CD4-positive, alpha-beta T cell treated with Interleukin-12 subunit alpha and Interleukin-12 subunit beta, for 1 hour (primary cell): ENCODE data around the gene TBC1D14.

Experiments
- DNase-seq: peaks from one replicate; pipeline ENCODE4 v3.0.0-alpha.2; 2020

The TBC1D14 gene

DNA sequence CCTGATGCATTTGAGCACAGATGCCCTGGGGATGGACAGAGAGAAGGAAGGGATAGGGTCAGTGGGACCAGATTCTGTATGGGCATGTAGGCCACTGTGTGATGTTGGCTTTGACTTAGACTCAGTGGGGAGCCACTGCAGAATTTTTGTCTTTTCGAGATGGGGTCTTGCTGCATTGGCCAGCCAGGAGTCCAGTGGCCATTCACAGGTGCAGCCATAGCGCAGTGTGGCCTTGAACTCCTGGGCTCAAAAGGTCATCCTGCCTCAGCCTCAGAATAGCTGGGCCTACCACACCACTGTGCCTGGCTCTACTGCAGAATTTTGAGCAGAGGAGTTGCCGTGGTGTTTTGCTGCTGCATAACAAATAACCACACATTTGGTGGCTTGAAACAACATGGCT lies 22.8 kb downstream of the TBC1D14 start:
- DNase-seq, result no peak

DNA sequence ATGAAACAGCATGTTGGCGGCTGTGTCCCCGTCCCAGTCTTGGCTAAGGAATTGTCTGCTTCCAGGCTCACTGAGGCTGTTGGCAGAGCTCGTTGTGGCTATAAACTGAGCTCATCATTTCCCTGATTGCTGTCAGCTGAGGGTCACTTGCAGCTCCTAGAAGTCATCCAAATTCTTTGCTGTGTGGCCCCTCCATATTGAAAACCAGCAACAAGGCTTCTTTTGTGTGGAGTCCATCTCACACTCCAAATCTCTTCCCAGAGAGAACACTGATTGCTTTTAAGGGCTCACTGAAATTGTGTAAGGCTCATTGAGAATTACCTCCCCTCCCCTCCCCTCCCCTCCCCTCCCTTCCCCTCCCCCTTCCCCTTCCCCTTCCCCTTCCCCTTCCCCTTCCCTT lies 23.3 kb downstream of the TBC1D14 start:
- DNase-seq, result no peak

GRCh38 chr4:6933691-6934430 lies 24.2 kb downstream of the TBC1D14 start:
- DNase-seq, result no peak

DNA sequence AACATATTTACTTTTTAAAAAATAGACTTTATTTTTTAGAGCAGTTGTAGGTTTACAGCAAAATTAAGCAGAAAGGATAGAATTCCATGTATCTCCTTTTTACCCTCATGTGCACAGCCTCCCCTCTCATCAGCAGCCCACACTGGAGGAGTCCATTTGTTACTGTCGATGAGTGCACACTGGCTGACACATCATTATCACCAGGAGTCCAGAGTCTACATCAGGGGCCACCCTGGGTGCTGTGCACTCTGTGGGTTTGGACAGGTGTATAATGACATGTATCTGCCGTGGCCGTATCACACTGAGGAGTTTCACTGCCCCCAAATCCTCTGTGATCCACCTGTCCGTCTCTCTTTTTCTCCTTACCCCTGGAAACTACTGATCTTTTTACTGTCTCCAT lies 26.3 kb downstream of the TBC1D14 start:
- no peak for DNase-seq

DNA sequence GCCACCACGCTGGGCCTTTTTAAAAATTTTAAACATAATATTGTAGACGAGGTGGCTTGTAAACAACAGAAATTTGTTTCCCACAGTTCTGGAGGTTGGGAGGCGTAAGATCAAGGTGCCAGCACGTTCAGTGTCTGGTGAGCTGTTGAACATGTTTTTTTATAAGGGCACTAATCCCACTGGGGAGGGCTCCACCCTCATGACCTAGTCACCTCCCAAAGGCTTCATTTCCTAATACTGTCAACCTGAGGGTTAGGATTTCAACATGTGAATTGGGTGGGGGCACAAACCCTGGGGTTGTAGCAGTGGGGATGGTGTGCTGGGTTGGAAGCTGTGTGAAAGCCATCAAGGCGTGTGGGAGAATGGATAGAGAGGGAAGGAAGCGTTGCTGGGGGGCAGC lies 27.6 kb downstream of the TBC1D14 start:
- DNase-seq, result no peak

GRCh38 chr4:6937754-6938153 lies 28.1 kb downstream of the TBC1D14 start:
- no peak for DNase-seq

DNA sequence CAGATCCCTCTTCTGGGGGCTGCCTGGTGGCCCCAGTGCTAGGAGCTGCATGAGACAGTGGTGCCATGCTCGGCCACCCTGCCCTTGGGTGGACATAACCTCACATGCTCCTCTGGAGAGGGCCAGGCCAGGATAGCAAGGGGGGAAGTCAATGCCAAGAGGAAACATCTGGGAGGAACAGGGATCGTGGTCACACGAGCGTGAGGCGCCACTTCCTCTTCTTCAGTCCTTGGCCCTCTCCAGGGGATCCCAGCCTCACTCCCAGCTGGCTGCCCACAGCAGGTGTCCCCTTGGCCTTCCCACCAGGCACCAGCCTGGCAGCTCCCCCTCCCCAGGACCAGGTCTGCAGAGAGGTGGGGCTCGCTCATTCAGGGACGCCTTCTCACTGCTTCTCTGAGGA lies 28.6 kb downstream of the TBC1D14 start:
- no peak for DNase-seq

- no peak for DNase-seq
Observed at GRCh38 chr4:6938647-6939271, 29.1 kb downstream of the TBC1D14 start.

- DNase-seq, result no peak
Observed at GRCh38 chr4:6939761-6940743, 30.4 kb downstream of the TBC1D14 start.

DNA sequence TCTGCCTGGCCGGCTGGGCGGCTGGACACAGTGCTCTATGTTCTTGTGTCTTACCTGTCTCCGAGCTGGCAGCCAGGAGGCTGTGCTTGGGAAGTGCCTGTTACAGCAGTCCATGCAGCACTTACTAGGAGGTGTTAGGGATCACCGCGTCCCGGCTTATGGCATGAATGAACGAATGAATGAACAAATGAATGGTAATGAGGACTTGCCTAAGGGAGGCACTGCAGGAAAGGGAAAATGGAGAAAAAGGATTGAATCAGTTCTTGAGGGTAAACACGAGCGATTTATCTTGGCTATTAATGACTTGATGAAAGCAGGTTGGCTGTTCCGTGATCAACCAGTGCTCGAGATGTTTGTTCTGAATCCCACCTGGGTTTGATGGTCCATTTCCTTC lies 31.1 kb downstream of the TBC1D14 start:
- no peak for DNase-seq

- DNase-seq, result no peak
Observed at GRCh38 chr4:6941796-6942195, 32.2 kb downstream of the TBC1D14 start.

DNA sequence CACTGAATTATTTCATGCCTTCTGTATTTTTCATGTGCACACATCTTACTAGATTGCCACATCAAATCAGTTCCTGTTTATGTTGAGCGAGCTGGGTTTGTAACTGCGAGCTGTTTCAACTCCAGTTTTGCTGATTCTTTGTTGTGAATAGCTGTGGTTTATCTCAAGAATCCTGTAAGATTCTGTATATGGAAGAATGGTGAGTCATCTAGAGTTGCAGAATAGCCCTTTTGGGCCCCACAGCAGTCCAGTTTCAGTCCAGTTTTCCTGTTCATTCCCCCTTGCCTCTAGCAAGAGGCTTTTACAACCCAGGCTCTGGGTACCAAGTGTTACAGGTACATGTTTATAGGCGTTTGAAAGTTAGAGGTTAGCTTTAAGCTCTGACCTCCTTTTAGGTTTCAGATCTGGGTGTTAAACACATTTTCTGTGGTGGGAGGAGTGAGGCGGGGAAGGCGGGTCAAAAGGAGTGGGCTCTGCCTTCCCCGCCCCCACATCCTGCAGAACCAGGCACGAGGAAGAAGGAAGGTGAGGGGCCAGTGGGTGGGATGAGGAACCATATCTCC lies 32.7 kb downstream of the TBC1D14 start:
- DNase-seq, result peak; percentile 53

DNA sequence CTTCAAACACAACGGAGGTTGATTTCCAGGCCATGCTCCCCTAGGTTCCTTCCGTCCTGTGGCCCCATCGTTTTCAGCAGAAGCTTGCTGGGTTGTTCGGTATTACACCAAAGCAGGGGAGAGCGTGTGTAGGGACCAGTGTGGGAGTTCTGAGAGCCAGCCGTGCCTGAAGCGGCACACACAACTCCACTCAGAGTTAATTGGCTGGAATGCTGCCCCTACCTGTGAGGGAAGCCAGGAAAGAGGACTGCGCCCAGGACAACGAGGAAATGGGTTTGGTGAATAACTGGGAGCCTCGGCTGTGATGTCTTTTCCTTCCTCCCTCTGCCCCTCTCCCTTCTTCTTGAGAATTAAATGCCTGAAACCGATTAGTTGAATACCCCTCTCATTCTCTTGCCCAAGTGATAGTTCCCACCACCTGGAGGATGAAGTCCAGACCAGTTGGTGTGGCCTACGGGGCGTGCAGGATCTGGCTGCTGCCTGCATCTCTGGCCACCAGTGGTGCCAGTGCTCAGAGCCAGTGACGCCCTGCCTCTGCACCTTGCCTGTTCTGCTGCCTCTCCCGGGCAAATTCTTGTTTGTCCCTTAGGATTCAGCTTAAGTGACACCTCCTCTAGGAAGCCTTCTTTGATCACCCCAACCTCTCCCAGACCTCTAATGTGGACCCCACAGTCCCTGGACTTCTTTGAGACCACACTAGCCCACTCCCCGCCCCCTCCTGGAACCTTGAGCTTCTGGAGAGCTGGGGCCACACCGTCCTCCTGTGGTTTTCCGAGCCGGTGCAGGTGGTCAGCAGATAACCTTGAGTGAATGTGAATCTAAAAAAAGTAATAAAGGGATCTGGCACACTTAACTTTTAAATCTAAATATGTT lies 33.6 kb downstream of the TBC1D14 start:
- no peak for DNase-seq

DNA sequence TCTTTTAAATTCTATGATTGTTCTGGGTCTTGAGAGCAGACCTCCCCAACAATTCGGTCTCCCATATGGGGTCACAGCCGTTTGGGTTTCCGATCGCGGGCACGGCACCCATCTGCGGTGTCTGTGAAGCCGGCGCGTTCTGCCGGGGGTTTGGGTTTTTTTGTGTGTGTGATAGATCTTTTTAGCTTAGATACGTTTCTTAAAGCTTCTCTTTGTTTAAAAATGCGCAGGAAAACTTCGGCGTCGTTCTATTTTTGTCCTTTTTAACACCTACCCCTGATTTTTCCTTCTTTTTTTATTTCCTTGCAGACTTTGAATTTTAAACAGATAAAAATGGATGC lies 34.2 kb downstream of the TBC1D14 start:
- DNase-seq, result no peak

- no peak for DNase-seq
Observed at GRCh38 chr4:6944301-6945051, 34.9 kb downstream of the TBC1D14 start.

DNA sequence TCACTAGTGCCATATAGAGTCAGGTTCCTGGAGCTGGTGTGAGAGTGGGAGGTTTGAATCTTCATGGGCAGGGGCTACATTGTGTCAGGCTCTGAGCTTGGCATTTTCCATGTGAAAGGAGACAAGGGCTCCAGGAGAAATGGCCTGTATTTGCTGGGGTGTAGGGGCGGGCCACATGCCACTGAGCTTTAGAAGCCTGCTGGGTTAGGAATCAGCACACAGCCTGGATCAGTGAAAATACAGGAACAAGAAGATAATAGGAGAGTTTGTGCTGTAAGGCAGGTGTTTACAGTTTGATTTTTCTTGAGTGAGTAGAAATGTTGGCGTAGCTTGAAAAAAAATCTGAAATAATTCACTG lies 35.4 kb downstream of the TBC1D14 start:
- DNase-seq, result no peak

GRCh38 chr4:6946497-6946896 lies 36.9 kb downstream of the TBC1D14 start:
- DNase-seq, result no peak

- no peak for DNase-seq
Observed at GRCh38 chr4:6948134-6948460, 38.5 kb downstream of the TBC1D14 start.

GRCh38 chr4:6951880-6952381 lies 42.3 kb downstream of the TBC1D14 start:
- peak; percentile 16 for DNase-seq

- no peak for DNase-seq
Observed at GRCh38 chr4:6953751-6954380, 44.2 kb downstream of the TBC1D14 start.

DNA sequence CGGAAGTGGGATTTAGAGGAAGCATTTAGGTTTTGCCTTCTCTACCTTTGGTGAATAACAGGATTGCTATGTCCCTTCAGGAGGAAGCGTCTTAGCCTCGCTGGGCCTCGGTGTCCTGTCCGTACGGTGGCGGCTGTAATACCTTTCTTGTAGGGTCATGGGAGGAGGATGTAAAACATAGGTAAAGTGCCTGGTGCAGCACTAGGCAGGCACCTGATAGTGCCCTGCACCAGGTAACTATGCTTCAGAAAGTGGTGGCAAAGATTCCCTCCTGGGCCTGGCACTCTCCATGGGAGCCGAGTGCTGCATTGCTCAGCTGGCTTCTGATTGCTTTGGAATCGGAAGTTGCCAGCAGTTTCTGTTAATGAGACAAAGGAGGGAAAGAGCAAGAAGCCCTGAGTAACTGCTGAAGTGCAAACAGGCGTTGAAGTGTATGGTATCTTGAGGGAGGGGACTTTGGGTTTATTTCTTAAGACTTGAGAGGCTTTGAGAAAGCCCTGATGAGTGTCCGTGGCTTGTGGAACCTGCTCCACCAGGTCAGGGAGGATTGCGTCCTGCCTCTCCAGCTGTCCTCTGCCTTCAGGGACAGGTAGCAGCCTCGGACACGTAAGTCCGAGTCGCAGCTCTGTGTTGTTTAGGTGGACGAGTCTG lies 45.8 kb downstream of the TBC1D14 start:
- DNase-seq, result no peak
